Body of pancreas (tissue), 4 donors: ENCODE results near the gene PTPRN2. TPM values are rescaled to one million over a fixed set of nuclear protein-coding genes. Genes with fewer than 3 reads are reported as not detected.

Source experiments
- ATAC-seq: fragments of 150-250 bp; one replicate; pipeline ENCODE4 v1.9.1; 2016
- DNase-seq, 4 donors: peaks; one replicate each; pipeline ENCODE4 v3.0.0-alpha.2; 2019
- H3K27ac ChIP-seq, 4 donors: fragments of 200-600 bp; sonication (generic); 1 replicate in 3 of 4; 2 replicates in 1 of 4; pipeline versions ENCODE4 v1.5.1 to v1.6.1; 2016 to 2019; ENCODE audit warnings: mild to moderate bottlenecking in 1 of 4, mixed read lengths in 1 of 4, moderate library complexity in 1 of 4
- H3K27me3 ChIP-seq, 2 donors: fragments of 200-600 bp; sonication (generic); one replicate each; pipeline ENCODE4 v1.6.0; 2016; ENCODE audit warnings: mild to moderate bottlenecking in 1 of 2
- H3K36me3 ChIP-seq, 2 donors: fragments of 200-600 bp; sonication (generic); replicated peaks in 1 of 2; 2 replicates each; pipeline ENCODE4 v1.5.1; 2016; ENCODE audit warnings: low read depth in 2 of 2; ENCODE audit not compliant: insufficient read depth in 1 of 2
- H3K4me1 ChIP-seq: fragments of 200-600 bp; sonication (generic); one replicate; pipeline ENCODE4 v1.6.0; 2016
- H3K4me3 ChIP-seq, 2 donors: fragments of 200-600 bp; sonication (generic); 1 replicate in 1 of 2; 2 replicates in 1 of 2; pipeline ENCODE4 v1.5.1; 2016 to 2019
- H3K9me3 ChIP-seq, 3 donors: fragments of 200-600 bp; sonication (generic); 1 replicate in 2 of 3; 2 replicates in 1 of 3; pipeline ENCODE4 v1.5.1; 2016
- CTCF ChIP-seq, 7 experiments: fragments of 450-650 bp in 4 of 7; fragments of 200-600 bp in 3 of 7; sonication (generic) in 3 of 7; IDR thresholded peaks; one replicate each; pipeline ENCODE4 v1.5.1; 2016 to 2019; ENCODE audit warnings: antibody characterized with exemption in 7 of 7
- POLR2A ChIP-seq, 3 donors: fragments of 450-650 bp; IDR thresholded peaks; one replicate each; pipeline ENCODE4 v1.6.1; 2016; ENCODE audit warnings: antibody characterized with exemption in 3 of 3, mild to moderate bottlenecking in 2 of 3
- WGBS, 2 donors: methylation state at CpG; one replicate each; pipeline ENCODE4 v1.1.5; 2017; 5-methylcytosine and 5-hydroxymethylcytosine counted together
- intact Hi-C: fragments of 100-400 bp; cut with DNase I; formaldehyde crosslinking; loops from one replicate; pipeline ENCODE4 v1.15.1; 2023
- total RNA-seq, 2 donors: library from RNA; depleted of rRNA; stranded (reverse); fragments of >200 nt; gene quantifications; one replicate each; pipeline ENCODE4 v1.1.0, GENCODE V29; 2016

The PTPRN2 gene
- total RNA-seq, 2 donors from 2014 or later, result 31.6 to 76.1 TPM

GRCh38 chr7:158567153-158567603 is 20.4 kb downstream of the PTPRN2 start:
- Histone ChIP-seq H3K36me3 (no peaks in the 10 kb centered on the region), H3K4me1 (peaks cover 45% of the 10 kb centered on the region), H3K27ac (peak overlapping the region; percentile 39 to 76 (median 64)), H3K4me3 (no peak overlapping the region), H3K9me3 (no peaks in the 10 kb centered on the region), H3K27me3 (no peaks in the 10 kb centered on the region)
- intact Hi-C loops, result no loop called here
- peak; percentile 52 to 76 (median 70) for DNase-seq
- ATAC-seq, result peak; percentile 73
- 15 to 20% methylated on average over 8 of the region's 8 CpGs for WGBS, 2 donors
- no peak for TF ChIP-seq POLR2A (IDR thresholded peaks at IDR 0.05)
- TF ChIP-seq CTCF (IDR thresholded peaks at IDR 0.05), result no peak

GRCh38 chr7:158564663-158565035 is 23.0 kb downstream of the PTPRN2 start:
- H3K4me3 ChIP-seq, result no peak overlapping the region
- no peak for ATAC-seq
- H3K27ac ChIP-seq, result no peak overlapping the region
- TF ChIP-seq POLR2A (IDR thresholded peaks at IDR 0.05) (no peak), CTCF (IDR thresholded peaks at IDR 0.05) (no peak)
- H3K9me3 ChIP-seq, result no peaks in the 10 kb centered on the region
- WGBS, 2 donors, result 74 to 78% methylated on average over 7 of the region's 7 CpGs
- no peaks in the 10 kb centered on the region for H3K27me3 ChIP-seq
- no peak for DNase-seq
- peaks cover 40% of the 10 kb centered on the region for H3K4me1 ChIP-seq
- intact Hi-C loops, result no loop called here
- no peaks in the 10 kb centered on the region for H3K36me3 ChIP-seq

GRCh38 chr7:158563911-158564662 is 23.5 kb downstream of the PTPRN2 start:
- DNase-seq, result peak in 1 of 4 donors; percentile 42
- intact Hi-C loops, result no loop called here
- Histone ChIP-seq H3K36me3 (no peaks in the 10 kb centered on the region), H3K27me3 (no peaks in the 10 kb centered on the region), H3K4me1 (peaks cover 40% of the 10 kb centered on the region), H3K9me3 (no peaks in the 10 kb centered on the region), H3K27ac (no peak overlapping the region), H3K4me3 (no peak overlapping the region)
- WGBS, 2 donors, result 55 to 59% methylated on average over 10 to 11 of the region's 11 CpGs
- TF ChIP-seq CTCF (IDR thresholded peaks at IDR 0.05), result no peak
- no peak for TF ChIP-seq POLR2A (IDR thresholded peaks at IDR 0.05)
- no peak for ATAC-seq

GRCh38 chr7:158563051-158563450 is 24.6 kb downstream of the PTPRN2 start:
- no peak for DNase-seq

More at GRCh38 chr7:158563051-158563450, 24.6 kb downstream of the PTPRN2 start:
- ATAC-seq, result no peak
- Histone ChIP-seq H3K4me1 (peaks cover 40% of the 10 kb centered on the region), H3K27ac (no peak overlapping the region), H3K36me3 (no peaks in the 10 kb centered on the region), H3K9me3 (no peaks in the 10 kb centered on the region), H3K4me3 (no peak overlapping the region), H3K27me3 (no peaks in the 10 kb centered on the region)
- intact Hi-C loops, result no loop called here
- TF ChIP-seq POLR2A (IDR thresholded peaks at IDR 0.05), result no peak
- TF ChIP-seq CTCF (IDR thresholded peaks at IDR 0.05), result no peak
- WGBS, 2 donors, result 82 to 90% methylated on average over 13 of the region's 13 CpGs
